LNCAP (cell line): Measurements from ENCODE around the gene FTCD.

Source experiments
- TF ChIP-seq, protein P1 (sequence below): fragments of 450-650 bp; IDR thresholded peaks from 2 replicates; pipeline ENCODE4 v1.5.1; 2017; ENCODE audit warnings: mild to moderate bottlenecking

The FTCD gene

DNA sequence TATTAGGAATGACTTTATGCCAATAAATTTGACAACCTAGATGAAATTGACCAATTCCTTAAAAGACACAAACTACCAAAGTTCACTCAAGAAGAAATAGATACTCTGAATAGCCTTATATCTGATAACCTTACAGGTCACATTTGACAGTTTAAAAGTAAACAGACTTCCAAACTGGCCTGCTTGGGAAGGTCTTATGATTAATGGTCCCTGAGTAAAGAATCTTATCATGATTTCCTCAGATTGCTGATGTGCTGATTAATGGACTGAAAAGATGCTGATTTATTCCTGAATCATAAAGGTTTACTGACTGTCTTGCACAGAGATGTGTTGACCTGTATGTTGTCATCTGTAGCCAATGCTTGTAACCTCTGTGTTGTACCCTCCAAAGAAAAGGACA lies 9.7 kb upstream of the FTCD start:
- TF ChIP-seq, protein P1, sequence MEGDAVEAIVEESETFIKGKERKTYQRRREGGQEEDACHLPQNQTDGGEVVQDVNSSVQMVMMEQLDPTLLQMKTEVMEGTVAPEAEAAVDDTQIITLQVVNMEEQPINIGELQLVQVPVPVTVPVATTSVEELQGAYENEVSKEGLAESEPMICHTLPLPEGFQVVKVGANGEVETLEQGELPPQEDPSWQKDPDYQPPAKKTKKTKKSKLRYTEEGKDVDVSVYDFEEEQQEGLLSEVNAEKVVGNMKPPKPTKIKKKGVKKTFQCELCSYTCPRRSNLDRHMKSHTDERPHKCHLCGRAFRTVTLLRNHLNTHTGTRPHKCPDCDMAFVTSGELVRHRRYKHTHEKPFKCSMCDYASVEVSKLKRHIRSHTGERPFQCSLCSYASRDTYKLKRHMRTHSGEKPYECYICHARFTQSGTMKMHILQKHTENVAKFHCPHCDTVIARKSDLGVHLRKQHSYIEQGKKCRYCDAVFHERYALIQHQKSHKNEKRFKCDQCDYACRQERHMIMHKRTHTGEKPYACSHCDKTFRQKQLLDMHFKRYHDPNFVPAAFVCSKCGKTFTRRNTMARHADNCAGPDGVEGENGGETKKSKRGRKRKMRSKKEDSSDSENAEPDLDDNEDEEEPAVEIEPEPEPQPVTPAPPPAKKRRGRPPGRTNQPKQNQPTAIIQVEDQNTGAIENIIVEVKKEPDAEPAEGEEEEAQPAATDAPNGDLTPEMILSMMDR, result no peak

DNA sequence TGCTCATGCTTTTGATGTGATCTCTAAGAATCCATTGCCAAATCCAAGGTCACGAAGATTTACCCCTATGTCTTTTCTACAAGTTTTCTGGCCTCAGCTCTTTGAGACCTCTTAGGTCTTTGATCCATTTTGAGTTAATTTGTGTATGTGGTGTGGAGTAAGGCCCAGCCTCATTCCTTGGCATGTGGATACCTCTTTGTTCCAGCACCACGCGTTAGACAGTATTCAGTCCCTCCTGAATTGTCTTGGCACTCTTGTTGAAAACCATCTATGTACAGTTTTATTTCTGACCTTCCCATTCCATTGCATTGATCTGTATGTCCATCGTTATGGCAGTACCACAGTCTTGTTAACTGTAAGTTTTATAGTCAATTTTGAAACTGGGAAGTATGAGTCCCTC lies 8.0 kb upstream of the FTCD start:
- TF ChIP-seq, protein P1, result no peak

DNA sequence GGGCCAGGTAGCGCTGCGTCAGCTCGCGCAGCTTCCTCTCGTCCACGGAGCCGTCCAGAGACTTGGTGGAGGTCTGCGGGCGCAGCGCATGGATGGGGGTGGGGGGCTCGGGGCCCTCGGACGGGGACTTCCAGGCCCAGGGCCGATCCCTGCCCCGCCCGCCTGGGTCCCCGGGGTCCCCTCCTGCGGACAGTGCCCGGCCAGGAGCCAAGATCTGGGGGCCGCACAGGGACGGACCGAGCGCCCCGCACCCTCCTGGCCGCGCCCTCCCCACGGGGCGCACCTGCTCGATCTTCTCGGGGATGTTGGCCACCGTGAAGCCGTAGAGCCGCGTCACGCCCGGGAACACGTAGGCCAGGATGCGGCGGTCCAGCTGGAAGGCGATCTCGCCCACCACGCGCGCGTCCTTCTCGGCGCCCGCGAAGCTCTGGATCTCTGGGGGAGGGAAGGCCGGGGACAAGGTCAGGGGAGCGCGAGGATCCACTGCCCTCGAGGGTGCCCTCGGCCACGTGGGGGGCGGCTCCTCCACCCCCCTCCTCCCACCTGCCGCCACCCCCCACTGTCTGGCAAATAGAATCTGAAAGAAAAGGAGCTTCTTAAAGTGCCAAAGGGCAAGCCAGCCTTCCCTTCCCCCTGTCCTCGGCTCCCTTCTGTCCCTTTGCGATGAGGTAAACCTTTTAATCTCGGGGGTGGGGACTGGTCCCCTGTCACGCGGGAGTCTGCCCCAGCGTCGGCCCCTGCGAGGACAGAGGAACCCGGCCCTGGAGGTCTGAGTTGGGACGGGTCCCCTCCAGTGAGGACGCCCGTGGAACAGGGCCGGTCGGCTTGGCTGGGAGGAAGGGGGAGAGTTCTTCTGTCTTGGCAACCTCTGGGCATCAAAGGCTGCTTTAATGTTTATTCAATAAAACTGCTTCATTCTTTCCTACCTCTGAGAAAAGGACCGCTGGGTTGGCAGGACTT lies 6.5 kb upstream of the FTCD start:
- TF ChIP-seq, protein P1, result no peak

DNA sequence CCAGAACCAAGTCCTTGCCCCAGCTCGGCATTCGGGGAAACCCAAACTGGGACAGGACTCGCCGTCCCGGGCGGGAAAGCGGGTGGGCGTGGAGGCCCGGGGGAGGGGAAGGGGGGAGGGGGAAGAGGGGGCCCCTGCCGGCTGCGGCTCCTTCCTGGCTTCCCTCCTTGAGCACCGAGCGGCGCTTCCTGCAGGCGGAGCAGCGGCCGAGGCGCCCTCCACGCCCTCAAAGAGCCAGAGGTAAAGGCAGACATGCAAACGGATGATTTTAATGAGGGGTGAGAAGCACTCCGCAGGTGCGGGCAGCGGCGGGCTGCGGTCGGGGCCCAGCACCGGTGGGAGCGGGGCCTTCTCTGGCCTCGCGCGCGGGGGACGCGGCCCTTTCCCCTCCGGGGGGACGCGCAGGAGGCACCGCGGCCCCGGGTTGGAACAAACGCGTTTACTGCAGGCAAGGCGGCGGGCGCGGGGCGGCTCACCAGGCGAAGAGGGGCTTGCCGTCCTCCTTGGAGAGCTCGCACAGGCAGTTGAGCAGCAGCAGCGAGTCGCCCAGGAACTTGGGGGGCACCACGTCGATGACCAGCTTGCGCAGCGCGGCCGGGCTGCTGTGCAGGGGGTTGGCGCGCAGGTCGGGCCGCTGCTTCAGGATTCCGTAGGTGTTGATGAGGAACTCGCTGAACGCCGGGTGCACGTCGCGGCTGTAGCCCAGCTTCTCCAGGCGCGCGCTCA lies 5.7 kb upstream of the FTCD start:
- TF ChIP-seq, protein P1, result no peak

DNA sequence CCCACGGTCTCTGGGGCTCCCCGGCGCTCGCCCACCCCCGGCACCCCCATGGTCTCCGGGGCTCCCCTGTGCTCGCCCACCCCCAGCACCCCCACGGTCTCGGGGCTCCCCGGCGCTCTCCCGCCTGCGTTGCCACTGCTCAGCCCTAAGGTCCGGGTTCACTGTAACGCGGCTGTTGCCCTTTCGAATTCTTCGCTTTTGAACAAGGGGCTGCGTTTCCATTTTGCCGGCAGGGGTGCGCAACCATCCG lies 5.2 kb upstream of the FTCD start:
- TF ChIP-seq, protein P1, result no peak

DNA sequence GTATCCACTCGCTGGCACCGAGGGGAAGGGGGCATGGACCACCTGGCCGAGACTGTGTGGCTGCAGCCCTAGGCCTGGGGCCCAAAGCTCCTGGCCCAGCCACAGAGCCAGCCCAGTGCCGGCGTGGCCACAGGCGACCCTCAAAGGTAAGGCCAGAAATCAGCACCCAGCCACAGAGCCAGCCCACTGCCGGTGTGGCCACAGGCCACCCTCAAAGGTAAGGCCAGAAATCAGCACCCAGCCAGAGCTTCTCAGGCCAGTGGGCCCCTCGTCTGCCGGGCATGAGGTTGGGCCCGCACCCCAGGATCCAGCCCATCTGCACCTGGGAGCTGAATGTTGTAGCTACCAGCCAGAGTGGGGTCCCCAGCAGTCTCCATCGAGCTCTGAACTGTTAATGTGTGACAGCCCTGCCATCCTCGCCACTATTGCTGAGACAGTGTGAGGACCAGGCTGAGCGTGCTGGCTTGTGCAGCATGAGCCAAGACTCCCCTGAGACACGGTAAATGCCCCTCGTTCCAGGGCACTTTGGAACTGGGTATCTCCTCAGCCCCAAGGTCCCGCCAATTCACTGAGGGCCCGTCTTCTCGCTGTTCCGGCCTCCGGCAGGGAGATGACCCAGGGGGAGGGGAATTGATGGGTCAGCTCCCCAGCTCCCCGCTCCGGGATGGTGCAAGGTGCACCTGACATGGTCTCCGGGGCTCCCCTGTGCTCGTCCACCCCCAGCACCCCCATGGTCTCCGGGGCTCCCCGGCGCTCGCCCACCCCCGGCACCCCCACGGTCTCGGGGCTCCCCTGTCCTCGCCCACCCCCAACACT lies 4.7 kb upstream of the FTCD start:
- TF ChIP-seq, protein P1, result no peak

DNA sequence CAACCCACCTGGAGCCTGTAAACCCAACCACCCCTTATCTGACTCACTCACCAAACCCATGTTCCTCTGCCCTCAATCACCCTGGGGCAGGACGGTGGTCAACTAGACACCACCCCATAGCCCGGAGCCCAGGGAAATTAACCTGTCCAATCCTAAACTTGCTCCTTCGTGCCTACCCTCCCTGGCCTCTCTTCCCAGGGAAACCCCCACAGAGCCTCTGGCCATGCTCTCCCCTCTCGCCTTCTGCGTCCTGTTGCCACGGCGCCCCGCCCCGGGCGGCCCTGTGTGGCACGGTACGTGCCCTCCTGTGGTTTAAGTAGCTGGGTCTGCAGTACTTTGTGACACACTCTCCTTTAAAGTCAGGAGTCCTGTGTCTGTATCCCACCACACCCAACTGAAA lies 4.0 kb upstream of the FTCD start:
- TF ChIP-seq, protein P1, result no peak
